ENCODE data around the gene SRP14. TPM values are rescaled to one million over a fixed set of nuclear protein-coding genes. Genes with fewer than 3 reads are reported as not detected.

SRP14 gene
- total and polyA plus RNA-seq, 3 experiments from 2014 or later, result 202 to 835 (median 203) TPM

DNA sequence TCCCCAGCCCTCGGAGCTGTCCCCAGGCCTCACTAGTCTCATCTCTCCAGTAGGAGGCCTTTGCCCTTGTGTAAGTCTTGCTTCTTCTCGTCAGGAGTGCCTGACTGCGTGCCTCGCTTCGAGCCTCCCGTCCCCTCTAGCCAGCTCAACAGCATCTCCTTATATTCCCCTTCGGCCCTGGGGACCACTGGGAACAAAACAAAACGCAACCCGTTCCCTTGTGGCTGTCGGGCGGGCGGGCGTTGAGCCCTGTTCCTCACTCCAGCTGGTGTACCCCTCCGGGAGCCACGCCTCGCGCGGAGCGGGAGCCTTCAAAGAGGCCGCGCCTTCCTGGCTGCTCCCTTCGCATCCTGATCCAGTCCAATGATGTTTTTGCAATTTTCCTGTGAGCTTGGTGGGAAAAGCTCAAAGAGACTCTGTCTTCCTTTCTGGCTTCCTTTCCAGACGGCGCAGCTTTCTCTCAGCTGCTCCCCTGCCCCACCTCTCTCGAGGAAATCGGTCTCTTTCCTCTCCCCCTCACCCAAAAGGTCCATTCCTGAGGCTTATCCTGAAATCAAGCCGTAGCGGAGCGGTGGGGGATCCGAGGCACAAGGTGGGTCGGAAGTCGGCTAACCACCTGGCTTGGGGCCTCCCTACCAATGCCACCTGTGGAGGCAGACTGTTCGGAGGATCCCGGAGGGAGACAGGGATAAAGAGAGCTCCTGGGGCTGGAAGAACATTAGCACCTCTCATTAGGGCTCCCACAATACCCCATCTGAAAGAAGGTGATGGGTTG is 33.4 kb upstream of the SRP14 start:
- Mint-ChIP-seq H3K27ac (no peak overlapping the region), H3K36me3 (no peaks in the 10 kb centered on the region), H3K4me1 (peaks cover 9 to 10% (median 9%) of the 10 kb centered on the region in 3 donors), H3K9me3 (no peaks in the 10 kb centered on the region), H3K27me3 (no peaks in the 10 kb centered on the region), H3K4me3 (peak overlapping the region in 1 of 7 donors; percentile 18)
- Histone ChIP-seq H3K9me3 (ENCODE audit: low read length) (no peaks in the 10 kb centered on the region), H3K4me1 (ENCODE audit: insufficient read depth, low read length) (no peaks in the 10 kb centered on the region), H3K36me3 (ENCODE audit: insufficient read depth, low read length) (no peaks in the 10 kb centered on the region), H3K27ac (ENCODE audit: low read depth, low read length) (no peak overlapping the region), H3K27me3 (ENCODE audit: insufficient read depth, low read length, poor library complexity, severe bottlenecking) (no peaks in the 10 kb centered on the region), H3K4me3 (ENCODE audit: low read length) (no peak overlapping the region)
- ChIA-PET POLR2A (no interaction called here), CTCF (interaction anchor here (1.3 to 7.7 kb wide), 4 partner anchors 11 to 203 kb away, joined by 3 to 30 read pairs (median 5); no protein-coding TSS in a partner anchor)
- no peak for DNase-seq

DNA sequence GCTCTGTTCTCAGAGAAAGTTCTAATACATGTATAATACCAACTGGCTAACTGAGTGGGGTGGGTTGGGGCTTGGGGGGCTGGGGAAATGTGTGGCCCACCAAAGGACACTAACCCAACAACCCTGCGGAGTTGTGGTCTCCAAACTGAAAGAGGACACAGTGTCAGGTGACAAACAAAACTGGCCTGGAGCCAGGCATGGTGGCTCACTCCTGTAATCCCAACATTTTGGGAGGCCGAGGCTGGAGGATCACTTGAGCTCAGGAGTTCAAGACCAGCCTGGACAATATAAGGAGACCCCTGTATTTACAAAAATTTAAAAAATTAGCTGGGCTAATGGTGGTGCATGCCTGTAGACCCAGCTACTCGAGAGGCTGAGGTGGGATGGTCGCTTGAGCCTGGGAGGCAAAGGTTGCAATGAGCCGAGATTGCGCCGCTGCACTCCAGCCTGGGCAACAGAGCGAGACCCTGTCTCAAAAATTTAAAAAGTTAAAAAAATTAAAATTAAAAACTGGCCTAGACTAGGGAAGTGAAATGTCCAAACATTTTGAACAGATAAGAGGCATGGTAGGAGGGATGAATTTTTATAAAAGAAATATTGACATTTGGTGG is 31.7 kb upstream of the SRP14 start:
- POLR2A ChIA-PET, result no interaction called here
- Mint-ChIP-seq H3K27ac (no peak overlapping the region), H3K4me3 (no peak overlapping the region), H3K9me3 (no peaks in the 10 kb centered on the region), H3K4me1 (peaks cover 9 to 10% (median 9%) of the 10 kb centered on the region in 3 donors), H3K36me3 (no peaks in the 10 kb centered on the region), H3K27me3 (no peaks in the 10 kb centered on the region)
- Histone ChIP-seq H3K27me3 (ENCODE audit: insufficient read depth, low read length, poor library complexity, severe bottlenecking) (no peaks in the 10 kb centered on the region), H3K9me3 (ENCODE audit: low read length) (no peaks in the 10 kb centered on the region), H3K4me3 (ENCODE audit: low read length) (no peak overlapping the region), H3K27ac (ENCODE audit: low read depth, low read length) (no peak overlapping the region), H3K36me3 (ENCODE audit: insufficient read depth, low read length) (no peaks in the 10 kb centered on the region), H3K4me1 (ENCODE audit: insufficient read depth, low read length) (no peaks in the 10 kb centered on the region)
- CTCF ChIA-PET, result interaction anchor here (1.2 to 7.7 kb wide), 3 partner anchors 15 to 204 kb away, joined by 3 to 30 read pairs (median 3); no protein-coding TSS in a partner anchor
- DNase-seq, result no peak

- Mint-ChIP-seq H3K4me1 (peaks cover 9 to 10% (median 9%) of the 10 kb centered on the region in 3 donors), H3K4me3 (no peak overlapping the region), H3K27ac (no peak overlapping the region), H3K27me3 (no peaks in the 10 kb centered on the region), H3K36me3 (no peaks in the 10 kb centered on the region), H3K9me3 (no peaks in the 10 kb centered on the region)
- Histone ChIP-seq H3K27ac (ENCODE audit: low read depth, low read length) (no peak overlapping the region), H3K4me1 (ENCODE audit: insufficient read depth, low read length) (no peaks in the 10 kb centered on the region), H3K36me3 (ENCODE audit: insufficient read depth, low read length) (no peaks in the 10 kb centered on the region), H3K9me3 (ENCODE audit: low read length) (no peaks in the 10 kb centered on the region), H3K27me3 (ENCODE audit: insufficient read depth, low read length, poor library complexity, severe bottlenecking) (no peaks in the 10 kb centered on the region), H3K4me3 (ENCODE audit: low read length) (no peak overlapping the region)
- ChIA-PET POLR2A (no interaction called here), CTCF (interaction anchor here (1.2 to 7.7 kb wide), 3 partner anchors 15 to 204 kb away, joined by 3 to 30 read pairs (median 3); no protein-coding TSS in a partner anchor)
- no peak for DNase-seq
These were observed 31.2 kb upstream of the SRP14 start for GRCh38 chr15:40070166-40070557.

DNA sequence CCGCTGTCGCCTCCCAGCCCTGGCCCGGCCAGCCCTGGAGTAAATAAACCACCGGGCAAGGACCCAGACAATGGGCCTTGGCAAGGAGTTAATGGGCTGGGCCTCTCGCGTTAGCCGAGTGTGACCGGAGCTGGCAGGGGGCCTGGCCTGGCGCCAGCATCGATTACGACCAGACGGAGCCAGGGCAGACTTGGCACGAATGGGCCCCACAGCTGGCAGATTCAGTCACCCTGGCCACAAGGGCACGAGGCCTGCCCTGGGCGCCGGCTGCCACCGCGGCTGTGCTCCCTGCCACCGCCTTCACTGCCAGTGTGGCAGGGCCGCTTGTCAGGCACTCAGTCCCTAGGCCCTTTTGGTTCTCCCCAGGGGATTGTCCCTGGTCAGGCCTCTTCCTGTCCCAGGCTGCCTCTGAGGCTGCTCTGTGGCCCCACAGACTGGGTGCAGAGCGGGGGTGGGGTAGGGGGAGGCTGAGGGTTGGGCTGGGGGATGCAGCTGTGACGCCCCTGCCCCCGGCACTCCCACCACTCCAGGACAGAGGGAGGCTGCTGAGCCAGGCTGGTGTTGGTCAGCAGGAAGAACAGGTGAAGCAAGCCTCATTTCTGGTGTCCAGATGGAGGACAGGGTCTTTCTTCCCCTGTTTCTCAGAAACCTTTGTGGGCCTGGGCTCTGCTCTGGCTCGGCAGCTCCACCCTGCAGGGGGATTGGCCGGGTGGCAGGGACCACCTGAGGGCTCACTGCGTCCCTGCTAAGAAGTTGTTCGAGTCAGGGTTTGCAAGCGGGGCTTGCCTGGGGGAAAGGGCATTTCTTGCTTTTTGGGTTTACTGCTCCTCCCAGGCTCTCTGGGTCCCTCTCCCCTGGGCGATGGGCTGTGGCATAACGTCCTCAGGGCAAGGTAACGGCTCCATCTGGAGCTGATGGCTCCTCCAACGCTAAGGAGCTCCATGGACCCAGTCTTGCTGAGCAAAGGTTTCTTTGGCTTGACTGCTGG is 30.5 kb upstream of the SRP14 start:
- no peaks in the 10 kb centered on the region for H3K9me3 Mint-ChIP-seq
- DNase-seq, result no peak
- Histone ChIP-seq H3K4me3 (ENCODE audit: low read length) (no peak overlapping the region), H3K36me3 (ENCODE audit: insufficient read depth, low read length) (no peaks in the 10 kb centered on the region), H3K27me3 (ENCODE audit: insufficient read depth, low read length, poor library complexity, severe bottlenecking) (no peaks in the 10 kb centered on the region), H3K27ac (ENCODE audit: low read depth, low read length) (no peak overlapping the region), H3K9me3 (ENCODE audit: low read length) (no peaks in the 10 kb centered on the region), H3K4me1 (ENCODE audit: insufficient read depth, low read length) (peaks cover 6% of the 10 kb centered on the region)
- no peaks in the 10 kb centered on the region for H3K36me3 Mint-ChIP-seq
- no peaks in the 10 kb centered on the region for H3K27me3 Mint-ChIP-seq
- H3K4me1 Mint-ChIP-seq, result peaks cover 10 to 14% (median 13%) of the 10 kb centered on the region in 3 donors
- no peak overlapping the region for H3K27ac Mint-ChIP-seq
- no peak overlapping the region for H3K4me3 Mint-ChIP-seq
- POLR2A ChIA-PET, result no interaction called here
- CTCF ChIA-PET, result interaction anchor here (1.2 to 7.7 kb wide), 3 partner anchors 16 to 205 kb away, joined by 3 to 30 read pairs (median 3); no protein-coding TSS in a partner anchor

DNA sequence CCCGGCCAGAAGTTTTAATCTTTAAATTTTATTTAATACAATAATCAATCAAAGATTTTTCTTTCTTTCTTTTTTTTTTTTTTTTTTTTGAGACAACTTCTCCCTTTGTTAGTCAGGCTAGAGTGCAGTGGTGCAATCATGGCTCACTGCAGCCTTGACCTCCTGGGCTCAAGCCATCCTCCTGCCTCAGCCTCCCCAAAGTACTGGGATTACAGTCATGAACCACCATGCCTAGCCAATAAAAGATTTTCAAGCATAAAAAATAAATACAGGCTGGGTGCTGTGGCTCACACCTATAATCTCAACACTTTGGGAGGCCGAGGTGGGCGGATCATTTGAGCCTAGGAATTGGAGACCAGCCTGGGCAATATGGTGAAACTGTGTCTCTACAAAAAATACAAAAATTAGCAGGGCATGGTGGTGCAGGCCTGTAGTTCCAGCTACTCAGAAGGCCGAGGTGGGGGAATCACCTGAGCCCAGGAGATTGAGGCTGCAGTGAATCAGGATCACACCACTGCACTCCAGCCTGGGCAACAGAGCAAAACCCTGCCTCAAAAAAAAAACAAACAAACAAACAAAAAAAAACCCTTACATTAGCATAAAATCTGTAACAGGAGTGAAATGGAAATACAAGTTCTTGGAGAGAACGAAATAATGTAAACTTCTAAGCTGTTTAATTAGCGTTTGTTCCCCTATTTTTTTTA is 29.1 kb upstream of the SRP14 start:
- no peak for DNase-seq
- H3K27me3 ChIP-seq (ENCODE audit: insufficient read depth, low read length, poor library complexity, severe bottlenecking), result no peaks in the 10 kb centered on the region
- H3K4me3 ChIP-seq (ENCODE audit: low read length), result no peak overlapping the region
- Mint-ChIP-seq H3K4me3 (no peak overlapping the region), H3K27ac (no peak overlapping the region), H3K36me3 (no peaks in the 10 kb centered on the region), H3K4me1 (peaks cover 4 to 6% (median 6%) of the 10 kb centered on the region in 3 donors), H3K27me3 (no peaks in the 10 kb centered on the region), H3K9me3 (no peaks in the 10 kb centered on the region)
- peaks cover 6% of the 10 kb centered on the region for H3K4me1 ChIP-seq (ENCODE audit: insufficient read depth, low read length)
- no peak overlapping the region for H3K27ac ChIP-seq (ENCODE audit: low read depth, low read length)
- H3K36me3 ChIP-seq (ENCODE audit: insufficient read depth, low read length), result no peaks in the 10 kb centered on the region
- POLR2A ChIA-PET, result no interaction called here
- no peaks in the 10 kb centered on the region for H3K9me3 ChIP-seq (ENCODE audit: low read length)
- CTCF ChIA-PET, result interaction anchor here (7.7 kb wide), 1 partner anchor 35 kb away, joined by 30 read pairs; no protein-coding TSS in a partner anchor

DNA sequence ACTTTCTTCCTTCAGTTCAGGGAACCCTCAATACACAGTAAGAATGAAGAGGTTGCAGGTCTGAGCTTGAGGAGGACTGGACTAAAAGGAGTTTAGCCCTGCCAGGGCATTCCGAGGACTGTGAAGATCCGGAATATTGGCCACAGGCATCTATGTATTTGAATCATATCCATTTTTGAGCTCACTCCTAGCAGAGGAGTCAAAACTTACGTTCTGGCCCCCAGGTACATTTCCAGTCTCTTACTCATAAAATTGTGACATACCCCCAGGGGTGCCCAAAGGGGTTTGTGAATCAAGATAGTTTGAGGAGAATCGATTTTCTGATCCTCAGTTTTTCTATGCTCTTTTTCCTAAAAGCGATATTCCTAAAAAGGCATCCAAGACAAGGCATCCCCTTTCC is 27.6 kb upstream of the SRP14 start:
- no peaks in the 10 kb centered on the region for H3K27me3 ChIP-seq (ENCODE audit: insufficient read depth, low read length, poor library complexity, severe bottlenecking)
- no peak for DNase-seq
- ChIA-PET POLR2A (no interaction called here), CTCF (interaction anchor here (1.6 kb wide), 1 partner anchor 21 kb away, joined by 7 read pairs; no protein-coding TSS in a partner anchor)
- Mint-ChIP-seq H3K27ac (no peak overlapping the region), H3K36me3 (no peaks in the 10 kb centered on the region), H3K27me3 (no peaks in the 10 kb centered on the region), H3K4me3 (no peak overlapping the region), H3K4me1 (peaks cover 4 to 6% (median 6%) of the 10 kb centered on the region in 3 donors), H3K9me3 (no peaks in the 10 kb centered on the region)
- H3K4me1 ChIP-seq (ENCODE audit: insufficient read depth, low read length), result peaks cover 6% of the 10 kb centered on the region
- H3K4me3 ChIP-seq (ENCODE audit: low read length), result no peak overlapping the region
- H3K27ac ChIP-seq (ENCODE audit: low read depth, low read length), result no peak overlapping the region
- H3K9me3 ChIP-seq (ENCODE audit: low read length), result no peaks in the 10 kb centered on the region
- H3K36me3 ChIP-seq (ENCODE audit: insufficient read depth, low read length), result no peaks in the 10 kb centered on the region

DNA sequence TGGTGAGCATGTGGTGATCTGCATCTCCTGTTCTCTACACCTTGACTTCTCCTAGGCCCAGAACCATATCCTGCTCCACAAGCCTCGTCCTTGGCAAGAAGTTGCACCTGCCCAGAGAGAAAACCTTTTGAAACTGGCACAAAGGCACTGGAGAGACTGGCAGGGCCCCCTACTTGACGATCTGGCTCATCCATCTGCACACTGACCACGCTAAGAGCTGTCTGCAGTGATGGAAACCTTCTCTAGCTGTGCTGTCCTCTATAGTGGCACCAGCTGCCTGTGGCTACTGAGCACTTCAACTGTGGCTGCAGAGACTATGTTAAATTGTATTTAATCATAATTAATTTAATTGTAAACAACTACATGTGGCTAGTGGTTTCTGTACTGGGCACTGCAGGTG is 26.2 kb upstream of the SRP14 start:
- Histone ChIP-seq H3K4me3 (ENCODE audit: low read length) (no peak overlapping the region), H3K4me1 (ENCODE audit: insufficient read depth, low read length) (peaks cover 6% of the 10 kb centered on the region), H3K27me3 (ENCODE audit: insufficient read depth, low read length, poor library complexity, severe bottlenecking) (no peaks in the 10 kb centered on the region), H3K36me3 (ENCODE audit: insufficient read depth, low read length) (no peaks in the 10 kb centered on the region), H3K27ac (ENCODE audit: low read depth, low read length) (no peak overlapping the region), H3K9me3 (ENCODE audit: low read length) (no peaks in the 10 kb centered on the region)
- peaks cover 4 to 6% (median 6%) of the 10 kb centered on the region in 3 donors for H3K4me1 Mint-ChIP-seq
- H3K36me3 Mint-ChIP-seq, result no peaks in the 10 kb centered on the region
- H3K4me3 Mint-ChIP-seq, result no peak overlapping the region
- no peaks in the 10 kb centered on the region for H3K9me3 Mint-ChIP-seq
- ChIA-PET POLR2A (no interaction called here), CTCF (no interaction called here)
- no peak for DNase-seq
- no peaks in the 10 kb centered on the region for H3K27me3 Mint-ChIP-seq
- peak overlapping the region in 2 of 8 donors; percentile 34 to 81 for H3K27ac Mint-ChIP-seq
